Limb (tissue), 2 donors: ENCODE results near the gene SETD1A.
"Not testable (repeated sequence)": the region's sequence is repeated elsewhere in the genome, so short reads cannot be mapped to it uniquely, and the experiment has no call there.

Experiments used
- DNase-seq, 2 donors: peaks; one replicate each; pipeline ENCODE4 v3.0.0-alpha.2; 2016; ENCODE audit errors: extremely low spot score in 2 of 2

Gene SETD1A

DNA sequence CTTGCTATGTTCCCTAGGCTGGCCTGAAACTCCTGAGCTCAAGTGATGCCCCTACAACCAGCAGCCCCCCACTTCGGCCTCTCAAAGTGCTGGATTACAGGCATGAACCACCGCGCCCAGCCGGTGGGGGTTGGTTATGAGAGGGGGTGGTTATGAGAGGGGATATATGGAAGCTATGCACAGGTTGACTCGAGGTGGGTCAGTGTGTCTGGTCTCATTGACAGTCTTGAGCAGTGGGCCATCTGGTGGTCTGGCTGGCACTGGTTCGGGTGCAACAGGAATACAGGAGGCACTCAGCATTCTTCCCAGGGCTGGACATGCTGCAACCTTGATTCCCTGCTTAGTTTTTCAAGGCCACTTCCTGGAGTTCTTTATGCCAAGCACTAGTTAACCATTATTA, 58.5 kb downstream of the SETD1A start:
- no peak for DNase-seq

DNA sequence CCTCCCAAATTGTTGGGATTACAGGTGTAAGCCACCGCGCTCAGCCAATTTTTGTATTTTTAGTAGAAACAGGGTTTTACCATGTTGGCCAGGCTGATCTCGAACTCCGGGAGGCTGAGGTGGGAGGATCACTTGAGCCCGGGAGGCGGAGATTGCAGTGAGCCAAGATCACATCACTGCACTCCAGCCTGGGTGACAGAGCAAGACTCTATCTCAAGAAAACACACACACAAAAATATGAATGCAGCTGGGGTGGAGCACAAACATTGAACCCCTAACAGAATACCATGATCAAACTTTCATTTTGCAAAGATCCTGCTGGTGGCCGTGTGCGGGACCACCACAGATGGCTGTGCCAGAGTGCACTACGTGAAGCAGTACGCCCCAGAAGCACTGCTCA, 60.2 kb downstream of the SETD1A start:
- not testable (repeated sequence) for DNase-seq

DNA sequence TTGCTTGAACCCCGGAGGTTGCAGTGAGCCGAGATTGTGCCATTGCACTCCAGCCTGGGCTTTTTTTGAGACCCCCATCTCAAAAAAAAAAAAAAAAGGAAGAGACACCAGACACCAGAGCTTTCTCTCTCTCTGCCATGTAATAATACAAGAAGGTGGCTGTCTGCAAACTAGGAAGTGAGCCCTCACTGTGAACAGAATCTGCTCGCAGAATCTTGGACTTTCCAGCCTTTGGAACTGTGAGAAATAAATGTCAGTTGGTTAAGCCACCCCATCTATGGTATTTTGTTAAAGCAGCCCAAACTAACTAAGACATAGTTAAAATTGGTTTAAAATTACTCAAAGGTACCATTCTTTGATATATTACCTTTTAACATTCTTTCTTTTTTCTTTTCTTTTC, 63.0 kb downstream of the SETD1A start:
- DNase-seq: no peak

DNA sequence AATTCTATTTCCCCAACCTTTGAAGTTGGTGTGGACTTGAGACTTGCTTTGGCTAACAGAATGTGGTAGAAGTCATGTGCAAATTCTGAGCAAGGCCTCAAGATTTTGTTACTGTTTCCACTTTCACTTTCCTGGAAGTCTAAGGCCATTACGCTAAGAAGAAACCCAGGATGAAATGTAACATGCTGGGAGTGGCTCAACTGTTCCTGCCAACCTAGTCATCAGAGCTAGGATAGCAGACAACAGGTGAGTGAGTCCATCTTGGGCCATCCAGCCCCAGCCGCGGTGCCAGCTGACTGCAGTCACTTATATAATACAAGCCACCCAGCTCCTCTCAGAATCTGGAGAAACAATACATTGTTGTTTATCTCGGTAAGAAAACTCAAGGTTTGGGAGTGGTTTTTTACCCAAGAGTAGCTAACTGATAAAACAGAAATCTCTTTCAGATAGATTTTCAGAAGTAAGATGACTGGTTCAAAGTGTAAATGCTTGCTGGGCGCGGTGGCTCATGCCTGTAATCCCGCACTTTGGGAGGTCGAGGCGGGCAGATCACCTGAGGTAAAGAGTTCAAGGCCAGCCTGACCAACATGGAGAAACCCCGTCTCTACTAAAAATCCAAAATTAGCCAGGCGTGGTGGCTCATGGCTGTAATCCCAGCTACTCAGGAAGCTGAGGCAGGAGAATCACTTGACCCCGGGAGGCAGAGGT, 65.1 kb downstream of the SETD1A start:
- no peak for DNase-seq

DNA sequence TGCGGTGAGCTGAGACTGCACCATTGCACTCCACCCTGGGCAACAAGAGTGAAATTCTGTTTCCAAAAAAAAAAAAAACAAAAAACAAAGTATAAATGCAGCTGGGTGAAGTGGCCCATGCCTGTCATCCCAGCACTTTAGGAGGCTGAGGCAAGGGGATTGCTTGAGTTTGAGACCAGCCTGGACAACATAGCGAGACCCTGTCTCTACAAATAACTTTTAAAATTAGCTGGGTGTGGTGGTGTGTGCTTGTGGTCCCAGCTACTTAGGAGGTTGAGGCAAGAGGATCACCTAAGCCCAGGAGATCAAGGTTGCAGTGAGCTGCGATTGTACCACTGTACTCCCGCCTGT, 65.7 kb downstream of the SETD1A start:
- DNase-seq: no peak

DNA sequence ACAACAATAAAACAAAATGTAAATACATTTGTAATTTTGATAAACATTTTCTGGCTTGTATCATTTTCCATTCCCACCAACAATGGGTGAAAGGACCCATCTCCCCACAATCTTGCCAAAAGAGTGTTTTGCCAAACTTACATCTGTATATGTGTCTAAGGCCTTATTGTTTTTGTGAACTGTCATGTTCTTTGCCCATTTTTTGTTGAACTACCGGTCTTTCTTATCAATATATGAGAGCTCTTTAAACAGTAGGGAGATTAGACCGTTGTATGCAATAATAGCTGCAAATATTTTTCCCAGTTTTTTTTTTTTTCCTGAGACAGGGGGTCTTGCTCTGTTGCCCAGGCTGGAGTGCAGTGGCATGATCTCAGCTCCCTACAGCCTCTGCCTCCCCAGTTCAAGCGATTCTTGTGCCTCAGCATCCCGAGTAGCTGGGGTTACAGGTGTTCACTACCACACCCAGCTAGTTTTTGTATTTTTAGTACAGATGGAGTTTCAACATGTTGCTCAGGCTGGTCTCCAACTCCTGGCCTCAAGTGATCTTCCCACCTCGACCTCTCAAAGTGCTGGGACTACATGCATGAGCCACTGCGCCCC, 66.2 kb downstream of the SETD1A start:
- DNase-seq: no peak

DNA sequence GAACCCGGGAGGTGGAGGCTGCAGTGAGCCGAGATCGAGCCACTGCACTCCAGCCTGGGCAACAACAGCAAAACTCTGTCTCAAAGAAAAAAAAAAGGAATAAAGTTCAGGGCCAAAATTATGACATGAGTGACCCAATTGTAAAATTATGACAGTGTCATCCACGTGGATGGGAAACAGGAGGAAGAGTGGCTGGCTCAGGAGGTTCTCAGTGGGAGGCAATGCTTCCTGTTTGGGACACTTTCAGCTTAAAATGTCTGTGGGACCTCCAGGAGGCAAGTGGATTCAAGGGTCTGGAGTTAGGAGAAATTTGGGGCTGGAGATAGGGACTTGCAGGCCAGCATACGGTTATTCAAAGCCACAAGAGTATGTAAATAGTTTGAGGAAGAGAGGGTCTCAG, 67.8 kb downstream of the SETD1A start:
- DNase-seq: no peak

DNA sequence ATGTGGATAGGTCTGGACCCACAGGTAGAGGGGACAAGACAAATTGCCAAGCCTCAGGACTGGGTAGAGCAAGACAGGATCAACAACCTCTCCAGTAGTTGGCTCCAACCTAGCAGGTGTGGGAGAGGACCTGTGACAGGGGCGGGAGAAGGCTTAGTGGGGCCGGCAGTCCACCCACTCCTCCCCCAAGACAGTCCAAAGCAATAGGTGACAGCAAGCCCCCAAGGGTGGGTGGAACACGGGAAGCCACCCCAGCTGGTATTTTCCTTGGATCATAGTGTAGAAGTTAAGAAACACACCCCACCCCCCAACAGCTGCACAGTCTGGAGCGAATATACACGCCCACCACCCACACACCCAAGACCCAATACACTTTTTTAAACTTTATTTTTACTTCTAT, 71.7 kb downstream of the SETD1A start:
- DNase-seq: no peak

DNA sequence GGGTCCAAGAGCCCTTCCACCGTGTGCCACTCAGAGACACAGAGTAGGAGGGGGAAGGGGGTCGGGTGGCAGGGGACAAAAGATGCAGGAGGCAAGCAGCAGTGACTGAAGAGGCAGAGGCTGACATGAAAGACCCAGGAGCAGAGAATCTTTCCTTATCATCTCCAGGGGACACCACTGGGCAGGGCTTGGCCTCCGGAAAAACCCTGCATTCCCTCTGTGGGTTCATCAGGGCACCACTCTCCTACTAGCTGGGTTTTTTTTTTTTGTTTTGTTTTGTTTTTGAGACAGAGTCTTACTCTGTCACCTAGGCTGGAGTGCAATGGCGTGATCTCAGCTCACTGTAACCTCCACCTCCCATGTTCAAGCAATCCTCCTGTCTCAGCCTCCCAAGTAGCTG, 73.7 kb downstream of the SETD1A start:
- DNase-seq: no peak

DNA sequence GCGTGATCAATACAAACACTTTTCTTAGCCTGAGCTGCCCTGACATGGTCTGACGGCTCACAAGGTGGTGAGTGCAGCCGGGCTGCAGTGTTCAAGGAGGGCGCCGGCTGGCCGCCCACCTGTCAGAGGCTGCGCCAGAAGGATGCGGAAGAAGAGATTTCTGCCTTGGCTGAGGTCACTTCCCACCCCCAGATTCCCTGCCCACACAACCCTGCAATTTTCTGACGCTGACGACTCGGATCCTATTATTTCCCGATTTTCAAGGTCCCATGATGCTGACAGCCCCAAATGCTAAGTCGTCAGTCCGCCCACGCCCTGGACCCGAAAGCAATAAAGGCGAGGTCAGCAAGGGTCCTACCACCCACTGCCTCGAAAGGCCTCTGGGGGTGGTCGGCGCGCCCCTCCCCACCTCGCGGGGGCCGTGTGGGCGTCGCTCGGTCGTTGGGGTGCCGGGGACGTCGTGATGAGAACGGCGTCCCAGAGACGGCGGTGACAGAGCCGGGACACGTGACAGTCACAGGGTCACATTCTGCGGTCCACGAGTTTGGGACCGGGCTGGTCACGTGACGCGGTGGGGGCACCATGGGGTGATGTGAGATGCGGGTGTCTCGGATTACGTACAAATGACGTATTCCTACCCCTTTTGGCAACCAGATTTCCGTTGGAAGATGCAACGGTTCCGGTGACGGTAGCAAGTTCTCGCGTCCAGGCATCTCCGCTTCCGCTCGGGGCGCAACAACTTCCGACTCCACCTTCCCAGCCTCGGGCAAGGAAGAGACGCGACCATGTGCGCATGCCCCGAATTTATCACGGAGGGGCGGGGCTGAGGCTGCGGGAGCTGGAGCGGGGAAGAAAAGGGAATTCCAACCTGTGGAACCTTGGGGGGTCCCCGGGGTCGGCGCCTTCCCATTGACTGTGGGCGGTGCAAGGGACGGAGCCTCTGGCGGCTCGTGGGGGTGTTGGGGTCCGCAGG, 75.5 kb downstream of the SETD1A start, which contains the start of gene STX4:
TSS of gene STX4 (plus strand) at position 823 of the 973 bp plus-strand sequence. CDS start 248 bp downstream, outside the sequence.
- peak; percentile 97 to 98 for DNase-seq

DNA sequence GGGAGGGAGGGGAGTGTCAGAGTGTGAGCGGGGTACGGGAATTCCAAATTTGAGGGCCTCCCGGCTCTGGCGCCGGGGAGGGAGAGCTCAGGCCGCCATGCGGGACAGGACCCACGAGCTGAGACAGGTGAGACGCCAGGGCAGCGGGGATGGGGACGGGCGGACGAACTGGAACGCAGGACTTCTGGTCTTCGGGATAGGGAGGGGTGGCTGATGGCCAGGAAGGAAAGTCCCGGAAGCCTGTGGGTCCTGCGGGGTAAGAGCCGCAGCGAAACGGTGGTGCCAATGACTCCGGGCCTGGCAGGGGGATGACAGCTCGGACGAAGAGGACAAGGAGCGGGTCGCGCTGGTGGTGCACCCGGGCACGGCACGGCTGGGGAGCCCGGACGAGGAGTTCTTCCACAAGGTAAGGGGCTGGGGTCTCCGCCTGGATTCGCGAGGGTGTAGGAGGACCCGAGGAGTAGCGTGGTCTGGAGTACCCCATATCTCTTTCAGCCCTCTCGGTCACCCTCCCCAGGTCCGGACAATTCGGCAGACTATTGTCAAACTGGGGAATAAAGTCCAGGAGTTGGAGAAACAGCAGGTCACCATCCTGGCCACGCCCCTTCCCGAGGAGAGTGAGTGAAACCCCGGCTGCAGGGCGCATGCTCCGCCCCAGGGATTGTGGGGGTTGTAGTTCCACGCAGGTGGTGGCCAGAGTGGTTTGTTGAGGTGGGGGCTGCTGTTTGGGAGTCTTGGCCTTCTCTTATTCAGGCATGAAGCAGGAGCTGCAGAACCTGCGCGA, 76.3 kb downstream of the SETD1A start:
- peak; percentile 88 to 90 for DNase-seq
